Measurements from ENCODE around the gene RAPSN. TPM values are rescaled to one million over a fixed set of nuclear protein-coding genes. Genes with fewer than 3 reads are reported as not detected.

RAPSN gene
- total RNA-seq, 1 donor from 2014 or later: 0.54 TPM

- Mint-ChIP-seq H3K36me3 (ENCODE audit: unreplicated experiment) (peaks cover 10% of the 10 kb centered on the region), H3K4me1 (ENCODE audit: low read depth, unreplicated experiment) (no peaks in the 10 kb centered on the region), H3K4me3 (ENCODE audit: unreplicated experiment) (no peak overlapping the region), H3K27me3 (ENCODE audit: unreplicated experiment) (peaks cover 10% of the 10 kb centered on the region), H3K27ac (ENCODE audit: unreplicated experiment) (no peak overlapping the region), H3K9me3 (ENCODE audit: unreplicated experiment) (peaks cover 6% of the 10 kb centered on the region)
- DNase-seq: no peak
- no peak for TF ChIP-seq CTCF (IDR thresholded peaks at IDR 0.05; ENCODE audit: partially characterized antibody, unreplicated experiment)
These were observed 32.9 kb downstream of the RAPSN start for GRCh38 chr11:47415949-47416472.

- H3K36me3 Mint-ChIP-seq (ENCODE audit: unreplicated experiment): peaks cover 10% of the 10 kb centered on the region
- peaks cover 6% of the 10 kb centered on the region for H3K9me3 Mint-ChIP-seq (ENCODE audit: unreplicated experiment)
- H3K4me3 Mint-ChIP-seq (ENCODE audit: unreplicated experiment): no peak overlapping the region
- H3K27me3 Mint-ChIP-seq (ENCODE audit: unreplicated experiment): peaks cover 10% of the 10 kb centered on the region
- H3K4me1 Mint-ChIP-seq (ENCODE audit: low read depth, unreplicated experiment): no peaks in the 10 kb centered on the region
- no peak for TF ChIP-seq CTCF (IDR thresholded peaks at IDR 0.05; ENCODE audit: partially characterized antibody, unreplicated experiment)
- H3K27ac Mint-ChIP-seq (ENCODE audit: unreplicated experiment): no peak overlapping the region
- DNase-seq: no peak
These were observed 33.7 kb downstream of the RAPSN start for GRCh38 chr11:47415091-47415854.

GRCh38 chr11:47414685-47415070, 34.3 kb downstream of the RAPSN start:
- Mint-ChIP-seq H3K36me3 (ENCODE audit: unreplicated experiment) (peaks cover 5% of the 10 kb centered on the region), H3K9me3 (ENCODE audit: unreplicated experiment) (peaks cover 4% of the 10 kb centered on the region), H3K4me3 (ENCODE audit: unreplicated experiment) (no peak overlapping the region), H3K27me3 (ENCODE audit: unreplicated experiment) (peaks cover 10% of the 10 kb centered on the region), H3K4me1 (ENCODE audit: low read depth, unreplicated experiment) (no peaks in the 10 kb centered on the region), H3K27ac (ENCODE audit: unreplicated experiment) (no peak overlapping the region)
- no peak for TF ChIP-seq CTCF (IDR thresholded peaks at IDR 0.05; ENCODE audit: partially characterized antibody, unreplicated experiment)
- no peak for DNase-seq

- H3K4me3 Mint-ChIP-seq (ENCODE audit: unreplicated experiment): no peak overlapping the region
- H3K4me1 Mint-ChIP-seq (ENCODE audit: low read depth, unreplicated experiment): no peaks in the 10 kb centered on the region
- no peak overlapping the region for H3K27ac Mint-ChIP-seq (ENCODE audit: unreplicated experiment)
- no peak for DNase-seq
- no peak for TF ChIP-seq CTCF (IDR thresholded peaks at IDR 0.05; ENCODE audit: partially characterized antibody, unreplicated experiment)
- peaks cover 5% of the 10 kb centered on the region for H3K36me3 Mint-ChIP-seq (ENCODE audit: unreplicated experiment)
- peaks cover 12% of the 10 kb centered on the region for H3K27me3 Mint-ChIP-seq (ENCODE audit: unreplicated experiment)
- H3K9me3 Mint-ChIP-seq (ENCODE audit: unreplicated experiment): peaks cover 4% of the 10 kb centered on the region
These were observed 34.8 kb downstream of the RAPSN start for GRCh38 chr11:47413908-47414684.

Data from glutamatergic neuron (in vitro differentiated cells).